ENCODE data around the gene KCNK6.

KCNK6 gene

GRCh38 chr19:38318660-38319059, 985 bp upstream of the KCNK6 start:
- peaks cover 0 to 3% of the 10 kb centered on the region in 2 donors for H3K9me3 ChIP-seq (replicated peaks in 1 of 2; ENCODE audit: control insufficient read depth in 2 of 2, insufficient read depth in 1 of 2, low read depth in 1 of 2, low read length in 2 of 2)
- no CpG with 5 or more reads among the region's 6 CpGs for WGBS, 2 donors (ENCODE audit: extremely low coverage in 2 of 2, insufficient read length in 2 of 2, insufficient replicate concordance in 1 of 2)

GRCh38 chr19:38320969-38321339, 1.3 kb downstream of the KCNK6 start:
- Histone ChIP-seq H3K23ac (ENCODE audit: low read depth, low read length, poor library complexity) (no peak overlapping the region), H3K14ac (ENCODE audit: low read length) (no peak overlapping the region), H2AFZ (ENCODE audit: low read length) (no peak overlapping the region), H3K36me3 (replicated peaks in 1 of 2; ENCODE audit: control insufficient read depth in 2 of 2, insufficient read depth in 2 of 2, low read length in 2 of 2) (no peaks in the 10 kb centered on the region), H3K4me1 (ENCODE audit: control insufficient read depth in 2 of 2, insufficient read depth in 1 of 2, low read depth in 1 of 2, low read length in 2 of 2) (peaks cover 2 to 5% of the 10 kb centered on the region in 2 donors), H3K9ac (ENCODE audit: low read depth, low read length, poor library complexity) (no peak overlapping the region), H2AK5ac (ENCODE audit: low read depth, low read length) (peak overlapping the region; percentile 25), H3K27ac (replicated peaks; ENCODE audit: low read length) (no peak overlapping the region), H2BK15ac (ENCODE audit: low read length) (peak overlapping the region; percentile 77), H3K79me1 (ENCODE audit: low read depth, low read length) (no peaks in the 10 kb centered on the region), H2BK5ac (ENCODE audit: low read length) (no peak overlapping the region), H2BK120ac (ENCODE audit: low read depth, low read length) (no peak overlapping the region), H3K4ac (ENCODE audit: low read length) (no peak overlapping the region), H3K18ac (ENCODE audit: low read length) (peak overlapping the region; percentile 37), H4K8ac (ENCODE audit: low read depth, low read length) (no peak overlapping the region), H4K91ac (ENCODE audit: low read depth, low read length, poor library complexity) (no peak overlapping the region), H3K4me2 (ENCODE audit: insufficient read depth, low read length, poor library complexity, severe bottlenecking) (no peak overlapping the region), H2BK12ac (ENCODE audit: low read length) (no peak overlapping the region), H3K9me3 (replicated peaks in 1 of 2; ENCODE audit: control insufficient read depth in 2 of 2, insufficient read depth in 1 of 2, low read depth in 1 of 2, low read length in 2 of 2) (peaks cover 0 to 3% of the 10 kb centered on the region in 2 donors), H3K27me3 (ENCODE audit: control insufficient read depth in 3 of 3, insufficient read depth in 3 of 3, low read depth in 1 of 3, low read length in 3 of 3) (peaks cover 12 to 75% (median 36%) of the 10 kb centered on the region in 3 experiments), H3K4me3 (ENCODE audit: low read length in 2 of 2) (no peak overlapping the region)
- DNase-seq (ENCODE audit: low spot score): no peak
- WGBS, 2 donors (ENCODE audit: extremely low coverage in 2 of 2, insufficient read length in 2 of 2, insufficient replicate concordance in 1 of 2): no CpG with 5 or more reads among the region's 3 CpGs

More at GRCh38 chr19:38318660-38319059, 985 bp upstream of the KCNK6 start:
- no peak overlapping the region for H3K14ac ChIP-seq (ENCODE audit: low read length)
- no peak overlapping the region for H4K91ac ChIP-seq (ENCODE audit: low read depth, low read length, poor library complexity)
- H3K79me1 ChIP-seq (ENCODE audit: low read depth, low read length): no peaks in the 10 kb centered on the region
- H2BK120ac ChIP-seq (ENCODE audit: low read depth, low read length): no peak overlapping the region
- no peak for DNase-seq (ENCODE audit: low spot score)
- H2BK12ac ChIP-seq (ENCODE audit: low read length): no peak overlapping the region
- H3K23ac ChIP-seq (ENCODE audit: low read depth, low read length, poor library complexity): no peak overlapping the region
- H2BK15ac ChIP-seq (ENCODE audit: low read length): no peak overlapping the region
- no peak overlapping the region for H2BK5ac ChIP-seq (ENCODE audit: low read length)
- peaks cover 2 to 7% of the 10 kb centered on the region in 2 donors for H3K4me1 ChIP-seq (ENCODE audit: control insufficient read depth in 2 of 2, insufficient read depth in 1 of 2, low read depth in 1 of 2, low read length in 2 of 2)
- H3K27ac ChIP-seq (replicated peaks; ENCODE audit: low read length): no peak overlapping the region
- no peaks in the 10 kb centered on the region for H3K36me3 ChIP-seq (replicated peaks in 1 of 2; ENCODE audit: control insufficient read depth in 2 of 2, insufficient read depth in 2 of 2, low read length in 2 of 2)
- no peak overlapping the region for H3K4me3 ChIP-seq (ENCODE audit: low read length in 2 of 2)
- no peak overlapping the region for H3K4ac ChIP-seq (ENCODE audit: low read length)
- no peak overlapping the region for H2AFZ ChIP-seq (ENCODE audit: low read length)
- H4K8ac ChIP-seq (ENCODE audit: low read depth, low read length): no peak overlapping the region
- H3K4me2 ChIP-seq (ENCODE audit: insufficient read depth, low read length, poor library complexity, severe bottlenecking): no peak overlapping the region
- peak overlapping the region; percentile 10 for H2AK5ac ChIP-seq (ENCODE audit: low read depth, low read length)
- H3K27me3 ChIP-seq (ENCODE audit: control insufficient read depth in 3 of 3, insufficient read depth in 3 of 3, low read depth in 1 of 3, low read length in 3 of 3): peaks cover 12 to 65% (median 36%) of the 10 kb centered on the region in 3 experiments
- no peak overlapping the region for H3K9ac ChIP-seq (ENCODE audit: low read depth, low read length, poor library complexity)
- no peak overlapping the region for H3K18ac ChIP-seq (ENCODE audit: low read length)

DNA sequence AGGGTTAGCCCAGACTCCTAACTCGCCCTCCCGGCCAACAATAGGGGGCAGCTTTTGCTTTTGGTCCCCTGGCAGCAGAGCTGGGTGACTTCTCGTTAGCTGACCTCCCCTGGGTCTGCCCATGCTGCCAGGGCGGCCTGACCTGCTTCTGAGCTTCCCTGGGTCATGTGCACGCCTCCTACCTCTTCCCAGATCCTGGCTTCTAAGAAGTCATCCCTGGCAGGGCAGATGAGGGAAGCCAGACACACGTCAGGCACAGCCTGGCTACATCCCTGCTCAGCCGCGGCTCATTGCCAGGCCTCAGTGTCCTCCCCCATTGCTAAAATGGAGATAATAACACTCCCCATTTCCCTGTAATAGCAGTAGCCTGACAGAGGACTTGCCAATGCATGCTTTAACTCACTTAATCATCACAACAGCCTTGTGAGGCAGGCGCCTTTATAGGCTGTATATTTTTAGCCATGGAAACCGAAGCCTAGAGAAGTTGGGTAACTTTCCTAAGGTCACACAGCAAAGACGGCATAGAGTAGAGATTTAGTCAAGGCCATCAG, 2.1 kb downstream of the KCNK6 start:
- no peaks in the 10 kb centered on the region for H3K79me1 ChIP-seq (ENCODE audit: low read depth, low read length)
- WGBS, 2 donors (ENCODE audit: extremely low coverage in 2 of 2, insufficient read length in 2 of 2, insufficient replicate concordance in 1 of 2): no CpG with 5 or more reads among the region's 11 CpGs
- H3K4me3 ChIP-seq (ENCODE audit: low read length in 2 of 2): no peak overlapping the region
- peaks cover 2 to 5% of the 10 kb centered on the region in 2 donors for H3K4me1 ChIP-seq (ENCODE audit: control insufficient read depth in 2 of 2, insufficient read depth in 1 of 2, low read depth in 1 of 2, low read length in 2 of 2)
- H3K27me3 ChIP-seq (ENCODE audit: control insufficient read depth in 3 of 3, insufficient read depth in 3 of 3, low read depth in 1 of 3, low read length in 3 of 3): peaks cover 12 to 80% (median 36%) of the 10 kb centered on the region in 3 experiments
- no peaks in the 10 kb centered on the region for H3K36me3 ChIP-seq (replicated peaks in 1 of 2; ENCODE audit: control insufficient read depth in 2 of 2, insufficient read depth in 2 of 2, low read length in 2 of 2)
- H3K9ac ChIP-seq (ENCODE audit: low read depth, low read length, poor library complexity): no peak overlapping the region
- H3K9me3 ChIP-seq (replicated peaks in 1 of 2; ENCODE audit: control insufficient read depth in 2 of 2, insufficient read depth in 1 of 2, low read depth in 1 of 2, low read length in 2 of 2): peaks cover 0 to 3% of the 10 kb centered on the region in 2 donors
- H2AFZ ChIP-seq (ENCODE audit: low read length): peak overlapping the region; percentile 6
- H3K18ac ChIP-seq (ENCODE audit: low read length): no peak overlapping the region
- H3K23ac ChIP-seq (ENCODE audit: low read depth, low read length, poor library complexity): peak overlapping the region; percentile 48
- no peak overlapping the region for H2BK5ac ChIP-seq (ENCODE audit: low read length)
- H4K91ac ChIP-seq (ENCODE audit: low read depth, low read length, poor library complexity): no peak overlapping the region
- no peak overlapping the region for H3K14ac ChIP-seq (ENCODE audit: low read length)
- H2BK12ac ChIP-seq (ENCODE audit: low read length): peak overlapping the region; percentile 12
- no peak overlapping the region for H3K27ac ChIP-seq (replicated peaks; ENCODE audit: low read length)
- no peak for DNase-seq (ENCODE audit: low spot score)
- no peak overlapping the region for H3K4me2 ChIP-seq (ENCODE audit: insufficient read depth, low read length, poor library complexity, severe bottlenecking)
- H3K4ac ChIP-seq (ENCODE audit: low read length): no peak overlapping the region
- no peak overlapping the region for H2AK5ac ChIP-seq (ENCODE audit: low read depth, low read length)
- no peak overlapping the region for H4K8ac ChIP-seq (ENCODE audit: low read depth, low read length)
- H2BK15ac ChIP-seq (ENCODE audit: low read length): peak overlapping the region; percentile 77
- H2BK120ac ChIP-seq (ENCODE audit: low read depth, low read length): no peak overlapping the region

DNA sequence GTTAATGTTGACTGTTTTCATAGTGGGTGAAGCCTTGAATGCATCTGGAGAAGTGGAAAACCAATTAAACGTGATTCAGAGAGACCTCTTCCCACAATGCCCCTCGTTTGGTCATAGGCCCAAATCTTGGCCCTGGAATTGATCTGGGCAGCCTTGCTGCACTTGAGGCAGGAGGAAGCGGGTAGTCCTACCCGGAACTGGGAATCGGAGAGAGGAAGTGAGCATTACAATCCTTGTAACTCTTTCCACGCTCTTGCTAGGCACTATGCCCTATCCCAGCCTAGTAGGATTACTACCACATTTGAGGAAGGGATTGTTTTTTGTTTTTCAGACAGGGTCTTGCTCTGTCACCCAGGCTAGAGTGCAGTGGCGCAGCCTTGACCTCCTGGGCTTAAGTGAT, 3.6 kb downstream of the KCNK6 start:
- H3K4me3 ChIP-seq (ENCODE audit: low read length in 2 of 2): no peak overlapping the region
- no peak overlapping the region for H2BK120ac ChIP-seq (ENCODE audit: low read depth, low read length)
- peaks cover 0 to 3% of the 10 kb centered on the region in 2 donors for H3K9me3 ChIP-seq (replicated peaks in 1 of 2; ENCODE audit: control insufficient read depth in 2 of 2, insufficient read depth in 1 of 2, low read depth in 1 of 2, low read length in 2 of 2)
- H2BK12ac ChIP-seq (ENCODE audit: low read length): no peak overlapping the region
- H3K14ac ChIP-seq (ENCODE audit: low read length): no peak overlapping the region
- H2BK5ac ChIP-seq (ENCODE audit: low read length): no peak overlapping the region
- no peak overlapping the region for H4K8ac ChIP-seq (ENCODE audit: low read depth, low read length)
- H4K91ac ChIP-seq (ENCODE audit: low read depth, low read length, poor library complexity): no peak overlapping the region
- H3K4ac ChIP-seq (ENCODE audit: low read length): no peak overlapping the region
- H3K27ac ChIP-seq (replicated peaks; ENCODE audit: low read length): no peak overlapping the region
- H3K18ac ChIP-seq (ENCODE audit: low read length): no peak overlapping the region
- H2AFZ ChIP-seq (ENCODE audit: low read length): no peak overlapping the region
- no peaks in the 10 kb centered on the region for H3K79me1 ChIP-seq (ENCODE audit: low read depth, low read length)
- no peak overlapping the region for H3K9ac ChIP-seq (ENCODE audit: low read depth, low read length, poor library complexity)
- no peak for DNase-seq (ENCODE audit: low spot score)
- H3K4me2 ChIP-seq (ENCODE audit: insufficient read depth, low read length, poor library complexity, severe bottlenecking): no peak overlapping the region
- peaks cover 2 to 5% of the 10 kb centered on the region in 2 donors for H3K4me1 ChIP-seq (ENCODE audit: control insufficient read depth in 2 of 2, insufficient read depth in 1 of 2, low read depth in 1 of 2, low read length in 2 of 2)
- no peak overlapping the region for H3K23ac ChIP-seq (ENCODE audit: low read depth, low read length, poor library complexity)
- peaks cover 12 to 75% (median 29%) of the 10 kb centered on the region in 3 experiments for H3K27me3 ChIP-seq (ENCODE audit: control insufficient read depth in 3 of 3, insufficient read depth in 3 of 3, low read depth in 1 of 3, low read length in 3 of 3)
- no peak overlapping the region for H2BK15ac ChIP-seq (ENCODE audit: low read length)
- H2AK5ac ChIP-seq (ENCODE audit: low read depth, low read length): no peak overlapping the region
- H3K36me3 ChIP-seq (replicated peaks in 1 of 2; ENCODE audit: control insufficient read depth in 2 of 2, insufficient read depth in 2 of 2, low read length in 2 of 2): no peaks in the 10 kb centered on the region
- no CpG with 5 or more reads among the region's 7 CpGs for WGBS, 2 donors (ENCODE audit: extremely low coverage in 2 of 2, insufficient read length in 2 of 2, insufficient replicate concordance in 1 of 2)
